Fibroblast of lung (primary cell): ENCODE measurements around the gene WDPCP. TPM values are rescaled to one million over a fixed set of nuclear protein-coding genes. Genes with fewer than 3 reads are reported as not detected.
"Not testable (repeated sequence)": the region's sequence is repeated elsewhere in the genome, so short reads cannot be mapped to it uniquely, and the experiment has no call there.

Source experiments
- DNase-seq, 2 donors: peaks; one replicate each; pipeline versions ENCODE4 v3.0.0 to v3.0.0-alpha.2; 2010; ENCODE audit warnings: low read depth in 2 of 2
- H2AFZ ChIP-seq: 2 replicates; pipeline ENCODE4 v1.5.1; 2012; ENCODE audit warnings: low read length, control low read depth, inconsistent platforms
- H3K27ac ChIP-seq: 2 replicates; pipeline ENCODE4 v1.5.1; 2011; ENCODE audit warnings: low read length, control low read depth; ENCODE audit not compliant: insufficient read depth
- H3K27me3 ChIP-seq: 2 replicates; pipeline ENCODE4 v1.5.1; 2011; ENCODE audit warnings: mild to moderate bottlenecking, low read length; ENCODE audit not compliant: control insufficient read depth, insufficient read depth
- H3K36me3 ChIP-seq: 2 replicates; pipeline ENCODE4 v1.5.1; 2011; ENCODE audit warnings: low read length; ENCODE audit not compliant: control insufficient read depth, insufficient read depth
- H3K4me1 ChIP-seq: 2 replicates; pipeline ENCODE4 v1.5.1; 2011; ENCODE audit warnings: low read length; ENCODE audit not compliant: control insufficient read depth, insufficient read depth; ENCODE audit errors: extremely low read depth
- H3K4me2 ChIP-seq: 2 replicates; pipeline ENCODE4 v1.5.1; 2011; ENCODE audit warnings: low read length, control low read depth; ENCODE audit not compliant: insufficient read depth; ENCODE audit errors: extremely low read depth
- H3K4me3 ChIP-seq, 4 experiments: fragments of 200-600 bp in 1 of 4; sonication (generic) in 1 of 4; replicated peaks in 1 of 4; 2 replicates each; pipeline ENCODE4 v1.5.1; 2011 to 2016; ENCODE audit warnings: low read length in 4 of 4, low read depth in 3 of 4, mild to moderate bottlenecking in 3 of 4, control low read depth in 2 of 4, inconsistent platforms in 1 of 4, mixed read lengths in 1 of 4; ENCODE audit not compliant: insufficient read depth in 1 of 4; ENCODE audit errors: control extremely low read depth in 1 of 4
- H3K79me2 ChIP-seq: 2 replicates; pipeline ENCODE4 v1.5.1; 2012; ENCODE audit warnings: mild to moderate bottlenecking, low read length, inconsistent platforms; ENCODE audit not compliant: control insufficient read depth, insufficient read depth
- H3K9ac ChIP-seq: 2 replicates; pipeline ENCODE4 v1.5.1; 2011; ENCODE audit warnings: mild to moderate bottlenecking, low read length, control low read depth; ENCODE audit not compliant: insufficient read depth
- H3K9me3 ChIP-seq: 2 replicates; pipeline ENCODE4 v1.5.1; 2012; ENCODE audit warnings: low read depth, low read length; ENCODE audit not compliant: control insufficient read depth, insufficient read depth
- H4K20me1 ChIP-seq: 2 replicates; pipeline ENCODE4 v1.5.1; 2011; ENCODE audit warnings: low read length; ENCODE audit not compliant: control insufficient read depth, insufficient read depth; ENCODE audit errors: extremely low read depth
- EZH2 ChIP-seq: IDR thresholded peaks from 2 replicates; pipeline ENCODE4 v1.5.1; 2012; ENCODE audit warnings: low read length, control low read depth, mild to moderate bottlenecking; ENCODE audit errors: missing control alignments
- polyA plus RNA-seq, 2 donors: library from polyadenylated mRNA; depleted of rRNA in 1 of 2; stranded (reverse) in 1 of 2; unstranded in 1 of 2; fragments of >200 nt; gene quantifications; 2 replicates each; pipeline ENCODE4 v1.2.1, GENCODE V29; 2011 to 2012; ENCODE audit warnings: missing spikeins in 1 of 2
- total RNA-seq: library from RNA; depleted of rRNA; stranded (reverse); fragments of >200 nt; gene quantifications from 2 replicates; pipeline ENCODE4 v1.2.1, GENCODE V29; 2014
- TF ChIP-seq, protein P1 (sequence below), 2 donors: IDR thresholded peaks in 1 of 2; conservative IDR thresholded peaks in 1 of 2; 1 replicate in 1 of 2; 2 replicates in 1 of 2; pipeline ENCODE4 v1.5.1; 2011 to 2012; ENCODE audit warnings: low read length in 2 of 2, control low read depth in 1 of 2, inconsistent platforms in 1 of 2, low read depth in 1 of 2, mild to moderate bottlenecking in 1 of 2

WDPCP gene
- total and polyA plus RNA-seq, 2 donors (not counting 1 experiment from before 2014, with no cell fraction given) = 5.2 to 8.4 TPM

DNA sequence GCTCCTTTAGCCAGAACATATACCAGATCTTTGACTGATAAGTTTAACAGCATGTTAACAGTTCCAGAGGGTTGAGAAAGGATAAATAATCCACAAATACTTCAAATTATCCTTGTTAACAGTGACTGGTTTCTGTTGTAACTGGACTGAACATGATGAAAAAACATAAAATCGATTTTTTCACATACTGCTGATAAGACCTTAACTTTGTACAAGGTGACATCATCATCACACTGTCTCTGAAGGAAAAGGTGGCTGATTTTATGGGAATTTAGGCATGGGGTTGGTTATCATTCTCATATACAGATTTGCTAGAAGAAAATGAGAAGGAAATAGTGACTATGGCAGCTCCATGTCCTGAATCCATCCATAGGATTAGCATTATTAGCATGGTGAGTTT, 501.6 kb downstream of the WDPCP start:
- Histone ChIP-seq H2AFZ (no peak overlapping the region), H3K27ac (no peak overlapping the region), H4K20me1 (no peaks in the 10 kb centered on the region), H3K4me1 (no peaks in the 10 kb centered on the region), H3K4me3 (no peak overlapping the region), H3K36me3 (no peaks in the 10 kb centered on the region), H3K79me2 (no peaks in the 10 kb centered on the region), H3K4me2 (no peak overlapping the region), H3K9me3 (no peaks in the 10 kb centered on the region), H3K27me3 (no peaks in the 10 kb centered on the region), H3K9ac (no peak overlapping the region)
- TF ChIP-seq, protein P1, sequence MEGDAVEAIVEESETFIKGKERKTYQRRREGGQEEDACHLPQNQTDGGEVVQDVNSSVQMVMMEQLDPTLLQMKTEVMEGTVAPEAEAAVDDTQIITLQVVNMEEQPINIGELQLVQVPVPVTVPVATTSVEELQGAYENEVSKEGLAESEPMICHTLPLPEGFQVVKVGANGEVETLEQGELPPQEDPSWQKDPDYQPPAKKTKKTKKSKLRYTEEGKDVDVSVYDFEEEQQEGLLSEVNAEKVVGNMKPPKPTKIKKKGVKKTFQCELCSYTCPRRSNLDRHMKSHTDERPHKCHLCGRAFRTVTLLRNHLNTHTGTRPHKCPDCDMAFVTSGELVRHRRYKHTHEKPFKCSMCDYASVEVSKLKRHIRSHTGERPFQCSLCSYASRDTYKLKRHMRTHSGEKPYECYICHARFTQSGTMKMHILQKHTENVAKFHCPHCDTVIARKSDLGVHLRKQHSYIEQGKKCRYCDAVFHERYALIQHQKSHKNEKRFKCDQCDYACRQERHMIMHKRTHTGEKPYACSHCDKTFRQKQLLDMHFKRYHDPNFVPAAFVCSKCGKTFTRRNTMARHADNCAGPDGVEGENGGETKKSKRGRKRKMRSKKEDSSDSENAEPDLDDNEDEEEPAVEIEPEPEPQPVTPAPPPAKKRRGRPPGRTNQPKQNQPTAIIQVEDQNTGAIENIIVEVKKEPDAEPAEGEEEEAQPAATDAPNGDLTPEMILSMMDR (conservative IDR thresholded peaks at IDR 0.05 in 1 of 2, IDR thresholded peaks at IDR 0.05 in 1 of 2; ENCODE audit: low read depth in 1 of 2, low read length in 2 of 2) = no peak
- TF ChIP-seq EZH2 = no peak
- DNase-seq = no peak

DNA sequence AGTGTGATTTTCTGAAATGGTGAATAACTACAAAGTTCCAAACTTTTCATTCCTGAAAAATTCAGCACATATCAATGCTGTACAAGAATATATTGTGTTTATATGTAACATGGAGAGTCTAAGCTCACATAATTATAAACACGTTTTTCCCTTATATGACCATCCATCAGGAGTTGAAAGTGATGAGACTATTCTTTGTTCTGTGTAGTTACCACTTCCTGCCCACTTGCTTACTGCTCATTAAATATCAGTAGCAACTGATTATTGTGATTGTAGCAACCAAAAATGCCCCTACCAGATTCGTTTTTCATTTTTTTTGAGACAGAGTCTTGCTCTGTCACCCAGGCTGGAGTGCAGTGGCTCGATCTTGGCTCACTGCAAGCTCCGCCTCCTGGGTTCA, 506.9 kb downstream of the WDPCP start:
- no peak overlapping the region for H3K9ac ChIP-seq
- H3K79me2 ChIP-seq = no peaks in the 10 kb centered on the region
- no peaks in the 10 kb centered on the region for H3K36me3 ChIP-seq
- H3K4me2 ChIP-seq = no peak overlapping the region
- H4K20me1 ChIP-seq = no peaks in the 10 kb centered on the region
- no peaks in the 10 kb centered on the region for H3K9me3 ChIP-seq
- DNase-seq = no peak
- H3K4me1 ChIP-seq = no peaks in the 10 kb centered on the region
- no peaks in the 10 kb centered on the region for H3K27me3 ChIP-seq
- no peak overlapping the region for H3K4me3 ChIP-seq
- H3K27ac ChIP-seq = no peak overlapping the region
- no peak for TF ChIP-seq EZH2
- TF ChIP-seq, protein P1 (conservative IDR thresholded peaks at IDR 0.05 in 1 of 2, IDR thresholded peaks at IDR 0.05 in 1 of 2; ENCODE audit: low read depth in 1 of 2, low read length in 2 of 2) = no peak
- H2AFZ ChIP-seq = no peak overlapping the region

DNA sequence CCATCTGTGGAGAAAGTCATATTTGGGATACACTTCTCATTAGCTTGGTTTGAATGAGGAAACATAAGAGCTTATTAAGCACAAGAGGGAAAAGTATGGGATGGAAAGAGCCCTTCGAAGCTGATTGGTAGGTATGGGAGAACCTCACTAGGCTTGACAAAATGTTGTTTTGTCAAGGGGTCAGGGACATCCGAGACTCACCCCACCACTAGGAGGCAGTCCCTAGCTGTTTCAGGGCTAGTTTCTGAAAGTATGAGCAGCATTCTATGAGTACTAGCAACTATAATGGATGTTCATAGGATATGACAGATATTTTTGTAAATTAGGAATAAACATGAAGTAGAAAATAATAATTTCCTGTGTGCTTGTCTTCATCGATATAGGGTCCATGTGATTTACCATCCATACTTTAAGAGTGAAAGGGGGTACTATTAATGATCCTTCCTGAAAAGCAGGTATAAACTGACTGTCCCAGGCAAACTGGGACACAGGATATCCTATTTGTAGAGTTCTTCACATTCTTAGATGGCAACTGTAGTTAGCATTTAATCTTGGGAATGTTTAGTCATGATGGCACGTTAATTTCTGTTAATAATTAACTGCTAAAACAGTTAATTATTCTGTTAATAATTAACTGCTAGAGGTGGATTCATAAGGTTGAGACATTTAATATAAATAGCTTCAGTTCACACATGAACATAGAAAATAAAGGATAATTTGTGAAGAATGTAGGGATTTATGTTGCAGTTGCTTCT, 509.2 kb downstream of the WDPCP start:
- H3K4me3 ChIP-seq = no peak overlapping the region
- H3K79me2 ChIP-seq = no peaks in the 10 kb centered on the region
- H4K20me1 ChIP-seq = no peaks in the 10 kb centered on the region
- TF ChIP-seq, protein P1 (conservative IDR thresholded peaks at IDR 0.05 in 1 of 2, IDR thresholded peaks at IDR 0.05 in 1 of 2; ENCODE audit: low read depth in 1 of 2, low read length in 2 of 2) = peak; percentile 31 to 39
- no peak for TF ChIP-seq EZH2
- H3K4me2 ChIP-seq = no peak overlapping the region
- H3K27ac ChIP-seq = no peak overlapping the region
- H3K9me3 ChIP-seq = no peaks in the 10 kb centered on the region
- H3K36me3 ChIP-seq = no peaks in the 10 kb centered on the region
- H3K4me1 ChIP-seq = no peaks in the 10 kb centered on the region
- H3K27me3 ChIP-seq = no peaks in the 10 kb centered on the region
- no peak overlapping the region for H3K9ac ChIP-seq
- no peak for DNase-seq
- H2AFZ ChIP-seq = no peak overlapping the region

DNA sequence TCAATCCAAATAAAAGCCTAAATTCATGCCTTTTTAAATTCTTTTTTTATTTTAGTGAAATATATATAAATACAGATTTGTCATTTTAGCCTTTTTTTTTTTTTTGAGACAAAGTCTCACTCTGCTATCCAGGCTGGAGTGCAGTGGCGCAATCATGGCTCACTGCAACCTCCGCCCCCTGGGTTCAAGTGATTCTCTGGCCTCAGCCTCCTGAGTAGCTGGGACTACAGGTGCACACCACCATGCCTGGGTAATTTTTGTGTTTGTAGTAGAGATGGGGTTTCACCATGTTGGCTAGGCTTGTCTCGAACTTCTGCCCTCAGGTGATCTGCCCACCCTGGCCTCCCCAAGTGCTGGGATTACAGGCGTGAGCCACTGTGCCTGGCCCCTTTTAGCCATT, 513.9 kb downstream of the WDPCP start:
- not testable (repeated sequence) for H2AFZ ChIP-seq, H4K20me1 ChIP-seq, H3K9me3 ChIP-seq, H3K79me2 ChIP-seq, H3K36me3 ChIP-seq, H3K27me3 ChIP-seq, H3K4me2 ChIP-seq, DNase-seq, H3K9ac ChIP-seq, H3K4me3 ChIP-seq, H3K27ac ChIP-seq, H3K4me1 ChIP-seq
